ENCODE results near the gene CFD.

CFD gene

GRCh38 chr19:903266-903797, 43.9 kb downstream of the CFD start:
- ChIA-PET CTCF (interaction anchor here (0.5 to 1.5 kb wide), 2 partner anchors 10 to 16 kb away, joined by 3 to 4 read pairs; partner anchors contain the start of genes MED16 and RNU6-9), POLR2A (interaction anchor here (0.7 kb wide), 1 partner anchor 11 kb away, joined by 5 read pairs; no protein-coding TSS in a partner anchor)
- H3K27me3 ChIP-seq (replicated peaks in 2 of 5; ENCODE audit: control insufficient read depth in 4 of 5, insufficient read depth in 5 of 5, low read length in 4 of 5): no peaks in the 10 kb centered on the region
- WGBS (ENCODE audit: insufficient coverage): 97% methylated on average over 18 of the region's 32 CpGs
- no peak overlapping the region for H3K27ac ChIP-seq (ENCODE audit: insufficient read depth in 1 of 2, low read depth in 1 of 2, low read length in 2 of 2, poor library complexity in 1 of 2, severe bottlenecking in 2 of 2)
- H3K4me1 ChIP-seq (ENCODE audit: control extremely low read depth in 1 of 4, control insufficient read depth in 4 of 4, insufficient read depth in 4 of 4, low read length in 3 of 4): peaks cover 5 to 27% (median 23%) of the 10 kb centered on the region in 4 experiments
- no peak overlapping the region for H3K4me3 ChIP-seq (ENCODE audit: control insufficient read depth in 1 of 7, extremely low read depth in 1 of 7, insufficient read depth in 4 of 7, low read depth in 2 of 7, low read length in 6 of 7)
- DNase-seq: no peak
- H3K36me3 ChIP-seq (ENCODE audit: control insufficient read depth in 4 of 4, insufficient read depth in 4 of 4, low read length in 3 of 4): peaks cover 5 to 37% (median 19%) of the 10 kb centered on the region in 4 experiments
- no peaks in the 10 kb centered on the region for H3K9me3 ChIP-seq (ENCODE audit: control extremely low read depth in 1 of 5, control insufficient read depth in 4 of 5, insufficient read depth in 2 of 5, low read depth in 1 of 5, low read length in 4 of 5)

- Histone ChIP-seq H3K4me3 (ENCODE audit: control insufficient read depth in 1 of 7, extremely low read depth in 1 of 7, insufficient read depth in 4 of 7, low read depth in 2 of 7, low read length in 6 of 7) (no peak overlapping the region), H3K36me3 (ENCODE audit: control insufficient read depth in 4 of 4, insufficient read depth in 4 of 4, low read length in 3 of 4) (peaks cover 5 to 25% (median 12%) of the 10 kb centered on the region in 4 experiments), H3K9me3 (ENCODE audit: control extremely low read depth in 1 of 5, control insufficient read depth in 4 of 5, insufficient read depth in 2 of 5, low read depth in 1 of 5, low read length in 4 of 5) (no peaks in the 10 kb centered on the region), H3K27ac (ENCODE audit: insufficient read depth in 1 of 2, low read depth in 1 of 2, low read length in 2 of 2, poor library complexity in 1 of 2, severe bottlenecking in 2 of 2) (no peak overlapping the region), H3K4me1 (ENCODE audit: control extremely low read depth in 1 of 4, control insufficient read depth in 4 of 4, insufficient read depth in 4 of 4, low read length in 3 of 4) (peaks cover 5 to 38% (median 35%) of the 10 kb centered on the region in 4 experiments), H3K27me3 (replicated peaks in 2 of 5; ENCODE audit: control insufficient read depth in 4 of 5, insufficient read depth in 5 of 5, low read length in 4 of 5) (no peaks in the 10 kb centered on the region)
- DNase-seq: no peak
- ChIA-PET POLR2A (interaction anchor here (0.6 kb wide), 1 partner anchor 9 kb away, joined by 3 read pairs; no protein-coding TSS in a partner anchor), CTCF (interaction anchor here (1.0 kb wide), 1 partner anchor 42 kb away, joined by 3 read pairs; no protein-coding TSS in a partner anchor)
- WGBS (ENCODE audit: insufficient coverage): 100% methylated on average over 8 of the region's 8 CpGs
Measured at GRCh38 chr19:904545-904944, 45.1 kb downstream of the CFD start.

- 95% methylated on average over 4 of the region's 7 CpGs for WGBS (ENCODE audit: insufficient coverage)
- peak overlapping the region in 1 of 7 experiments; percentile 4 for H3K4me3 ChIP-seq (ENCODE audit: control insufficient read depth in 1 of 7, extremely low read depth in 1 of 7, insufficient read depth in 4 of 7, low read depth in 2 of 7, low read length in 6 of 7)
- H3K9me3 ChIP-seq (ENCODE audit: control extremely low read depth in 1 of 5, control insufficient read depth in 4 of 5, insufficient read depth in 2 of 5, low read depth in 1 of 5, low read length in 4 of 5): no peaks in the 10 kb centered on the region
- POLR2A ChIA-PET: interaction anchor here (0.8 to 3.1 kb wide), 4 partner anchors 10 to 35 kb away, joined by 3 to 20 read pairs (median 4); partner anchors contain the start of genes MED16 and RNU6-9
- H3K36me3 ChIP-seq (ENCODE audit: control insufficient read depth in 4 of 4, insufficient read depth in 4 of 4, low read length in 3 of 4): peaks cover 3 to 15% (median 5%) of the 10 kb centered on the region in 4 experiments
- H3K27me3 ChIP-seq (replicated peaks in 2 of 5; ENCODE audit: control insufficient read depth in 4 of 5, insufficient read depth in 5 of 5, low read length in 4 of 5): no peaks in the 10 kb centered on the region
- peak overlapping the region in 1 of 2 experiments; percentile 96 for H3K27ac ChIP-seq (ENCODE audit: insufficient read depth in 1 of 2, low read depth in 1 of 2, low read length in 2 of 2, poor library complexity in 1 of 2, severe bottlenecking in 2 of 2)
- CTCF ChIA-PET: interaction anchor here (0.9 to 2.7 kb wide), 6 partner anchors 10 to 43 kb away, joined by 3 to 15 read pairs (median 5); partner anchors contain the start of genes MED16 and RNU6-9
- no peak for DNase-seq
- H3K4me1 ChIP-seq (ENCODE audit: control extremely low read depth in 1 of 4, control insufficient read depth in 4 of 4, insufficient read depth in 4 of 4, low read length in 3 of 4): peaks cover 10 to 52% (median 48%) of the 10 kb centered on the region in 4 experiments
Measured at GRCh38 chr19:906480-906879, 47.0 kb downstream of the CFD start.

- peak; percentile 89 to 98 (median 96) for DNase-seq
- H3K27ac ChIP-seq (ENCODE audit: insufficient read depth in 1 of 2, low read depth in 1 of 2, low read length in 2 of 2, poor library complexity in 1 of 2, severe bottlenecking in 2 of 2): peak overlapping the region; percentile 62 to 96
- POLR2A ChIA-PET: interaction anchor here (0.8 to 3.1 kb wide), 3 partner anchors 14 to 40 kb away, joined by 3 to 20 read pairs (median 4); partner anchors contain the start of genes MED16 and RNU6-9
- no peaks in the 10 kb centered on the region for H3K27me3 ChIP-seq (replicated peaks in 2 of 5; ENCODE audit: control insufficient read depth in 4 of 5, insufficient read depth in 5 of 5, low read length in 4 of 5)
- 38% methylated on average over 9 of the region's 14 CpGs for WGBS (ENCODE audit: insufficient coverage)
- CTCF ChIA-PET: interaction anchor here (0.7 to 2.7 kb wide), 7 partner anchors 9 to 138 kb away, joined by 3 to 15 read pairs (median 5); partner anchors contain the start of genes MED16 and RNU6-9
- peaks cover 0 to 9% (median 2%) of the 10 kb centered on the region in 4 experiments for H3K36me3 ChIP-seq (ENCODE audit: control insufficient read depth in 4 of 4, insufficient read depth in 4 of 4, low read length in 3 of 4)
- peak overlapping the region in 4 of 7 experiments; percentile 10 to 57 (median 23) for H3K4me3 ChIP-seq (ENCODE audit: control insufficient read depth in 1 of 7, extremely low read depth in 1 of 7, insufficient read depth in 4 of 7, low read depth in 2 of 7, low read length in 6 of 7)
- H3K4me1 ChIP-seq (ENCODE audit: control extremely low read depth in 1 of 4, control insufficient read depth in 4 of 4, insufficient read depth in 4 of 4, low read length in 3 of 4): peaks cover 10 to 56% (median 52%) of the 10 kb centered on the region in 4 experiments
- no peaks in the 10 kb centered on the region for H3K9me3 ChIP-seq (ENCODE audit: control extremely low read depth in 1 of 5, control insufficient read depth in 4 of 5, insufficient read depth in 2 of 5, low read depth in 1 of 5, low read length in 4 of 5)
Measured at GRCh38 chr19:907183-907853, 47.9 kb downstream of the CFD start.

- H3K4me1 ChIP-seq (ENCODE audit: control extremely low read depth in 1 of 4, control insufficient read depth in 4 of 4, insufficient read depth in 4 of 4, low read length in 3 of 4): peaks cover 10 to 56% (median 54%) of the 10 kb centered on the region in 4 experiments
- peak overlapping the region in 6 of 7 experiments; percentile 19 to 63 (median 40) for H3K4me3 ChIP-seq (ENCODE audit: control insufficient read depth in 1 of 7, extremely low read depth in 1 of 7, insufficient read depth in 4 of 7, low read depth in 2 of 7, low read length in 6 of 7)
- ChIA-PET POLR2A (interaction anchor here (0.7 kb wide), 1 partner anchor 178 kb away, joined by 3 read pairs; no protein-coding TSS in a partner anchor), CTCF (interaction anchor here (0.9 kb wide), 1 partner anchor 49 kb away, joined by 4 read pairs; no protein-coding TSS in a partner anchor)
- H3K36me3 ChIP-seq (ENCODE audit: control insufficient read depth in 4 of 4, insufficient read depth in 4 of 4, low read length in 3 of 4): peaks cover 0 to 2% (median 0%) of the 10 kb centered on the region in 4 experiments
- WGBS (ENCODE audit: insufficient coverage): 85% methylated on average over 40 of the region's 54 CpGs
- H3K27me3 ChIP-seq (replicated peaks in 2 of 5; ENCODE audit: control insufficient read depth in 4 of 5, insufficient read depth in 5 of 5, low read length in 4 of 5): no peaks in the 10 kb centered on the region
- no peaks in the 10 kb centered on the region for H3K9me3 ChIP-seq (ENCODE audit: control extremely low read depth in 1 of 5, control insufficient read depth in 4 of 5, insufficient read depth in 2 of 5, low read depth in 1 of 5, low read length in 4 of 5)
- no peak for DNase-seq
- H3K27ac ChIP-seq (ENCODE audit: insufficient read depth in 1 of 2, low read depth in 1 of 2, low read length in 2 of 2, poor library complexity in 1 of 2, severe bottlenecking in 2 of 2): peak overlapping the region in 1 of 2 experiments; percentile 43
Measured at GRCh38 chr19:911197-912033, 52.0 kb downstream of the CFD start.

- H3K27me3 ChIP-seq (replicated peaks in 2 of 5; ENCODE audit: control insufficient read depth in 4 of 5, insufficient read depth in 5 of 5, low read length in 4 of 5): peaks cover 0 to 2% (median 0%) of the 10 kb centered on the region in 5 experiments
- peaks cover 0 to 2% (median 0%) of the 10 kb centered on the region in 4 experiments for H3K36me3 ChIP-seq (ENCODE audit: control insufficient read depth in 4 of 4, insufficient read depth in 4 of 4, low read length in 3 of 4)
- H3K4me1 ChIP-seq (ENCODE audit: control extremely low read depth in 1 of 4, control insufficient read depth in 4 of 4, insufficient read depth in 4 of 4, low read length in 3 of 4): peaks cover 10 to 54% (median 52%) of the 10 kb centered on the region in 4 experiments
- H3K27ac ChIP-seq (ENCODE audit: insufficient read depth in 1 of 2, low read depth in 1 of 2, low read length in 2 of 2, poor library complexity in 1 of 2, severe bottlenecking in 2 of 2): peak overlapping the region; percentile 70 to 91
- WGBS (ENCODE audit: insufficient coverage): under 1% methylated on average over 33 of the region's 69 CpGs
- ChIA-PET POLR2A (interaction anchor here (0.6 kb wide), 1 partner anchor 31 kb away, joined by 3 read pairs; no protein-coding TSS in a partner anchor), CTCF (no interaction called here)
- no peaks in the 10 kb centered on the region for H3K9me3 ChIP-seq (ENCODE audit: control extremely low read depth in 1 of 5, control insufficient read depth in 4 of 5, insufficient read depth in 2 of 5, low read depth in 1 of 5, low read length in 4 of 5)
- peak in 1 of 3 donors; percentile 51 for DNase-seq
- peak overlapping the region; percentile 60 to 93 (median 78) for H3K4me3 ChIP-seq (ENCODE audit: control insufficient read depth in 1 of 7, extremely low read depth in 1 of 7, insufficient read depth in 4 of 7, low read depth in 2 of 7, low read length in 6 of 7)
Measured at GRCh38 chr19:912181-913079, 53.0 kb downstream of the CFD start.

Data from common myeloid progenitor, CD34-positive (primary cell).